Choroid plexus epithelial cell (primary cell): ENCODE data around the gene CALN1.

Experiments used
- DNase-seq: peaks from one replicate; pipeline ENCODE4 v3.0.0-alpha.2; 2010; ENCODE audit warnings: low read depth
- H3K4me3 ChIP-seq: 2 replicates; pipeline ENCODE4 v1.5.1; 2011; ENCODE audit warnings: low read depth, mild to moderate bottlenecking, control low read depth, low read length, moderate library complexity
- TF ChIP-seq, protein P1 (sequence below): conservative IDR thresholded peaks from 2 replicates; pipeline ENCODE4 v1.5.1; 2011; ENCODE audit warnings: low read depth, mild to moderate bottlenecking, control low read depth, inconsistent platforms, low read length, moderate library complexity

CALN1 gene

DNA sequence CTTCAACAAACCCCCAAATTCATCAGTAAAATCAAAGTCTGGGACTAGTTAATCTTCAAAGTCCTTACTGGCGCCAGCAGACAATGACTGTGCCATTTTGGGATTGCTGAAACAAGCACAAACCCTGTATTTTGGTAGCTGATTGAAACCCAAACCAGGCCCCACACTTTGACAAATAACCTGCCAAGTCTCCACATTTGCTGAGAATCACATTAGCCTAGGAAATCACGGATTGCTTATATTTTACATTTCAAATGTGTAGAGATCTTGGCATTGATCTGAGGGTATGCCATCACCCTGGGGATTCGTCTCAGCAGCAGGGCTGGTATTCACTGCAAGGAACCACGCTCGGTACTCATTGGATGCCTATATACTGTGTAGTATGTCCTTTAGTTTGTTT is 501.1 kb downstream of the CALN1 start:
- no peak for DNase-seq
- no peak overlapping the region for H3K4me3 ChIP-seq
- TF ChIP-seq, protein P1, sequence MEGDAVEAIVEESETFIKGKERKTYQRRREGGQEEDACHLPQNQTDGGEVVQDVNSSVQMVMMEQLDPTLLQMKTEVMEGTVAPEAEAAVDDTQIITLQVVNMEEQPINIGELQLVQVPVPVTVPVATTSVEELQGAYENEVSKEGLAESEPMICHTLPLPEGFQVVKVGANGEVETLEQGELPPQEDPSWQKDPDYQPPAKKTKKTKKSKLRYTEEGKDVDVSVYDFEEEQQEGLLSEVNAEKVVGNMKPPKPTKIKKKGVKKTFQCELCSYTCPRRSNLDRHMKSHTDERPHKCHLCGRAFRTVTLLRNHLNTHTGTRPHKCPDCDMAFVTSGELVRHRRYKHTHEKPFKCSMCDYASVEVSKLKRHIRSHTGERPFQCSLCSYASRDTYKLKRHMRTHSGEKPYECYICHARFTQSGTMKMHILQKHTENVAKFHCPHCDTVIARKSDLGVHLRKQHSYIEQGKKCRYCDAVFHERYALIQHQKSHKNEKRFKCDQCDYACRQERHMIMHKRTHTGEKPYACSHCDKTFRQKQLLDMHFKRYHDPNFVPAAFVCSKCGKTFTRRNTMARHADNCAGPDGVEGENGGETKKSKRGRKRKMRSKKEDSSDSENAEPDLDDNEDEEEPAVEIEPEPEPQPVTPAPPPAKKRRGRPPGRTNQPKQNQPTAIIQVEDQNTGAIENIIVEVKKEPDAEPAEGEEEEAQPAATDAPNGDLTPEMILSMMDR, result no peak

DNA sequence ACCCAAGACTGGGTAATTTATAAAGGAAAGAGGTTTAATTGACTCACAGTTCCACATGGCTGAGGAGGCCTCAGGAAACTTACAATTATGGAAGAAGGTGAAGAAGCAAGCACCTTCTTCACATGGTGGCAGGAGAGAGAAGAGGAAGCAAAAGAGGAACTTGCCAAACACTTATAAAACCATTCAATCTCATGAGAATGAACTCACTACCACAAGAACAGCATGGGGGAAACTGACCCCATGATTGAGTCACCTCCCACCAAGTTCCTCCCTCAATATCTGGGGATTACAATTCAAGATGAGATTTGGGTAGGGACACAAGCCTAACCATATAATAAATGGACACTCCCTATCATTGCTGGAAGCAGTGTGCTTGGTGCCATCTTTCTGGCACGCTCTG is 506.3 kb downstream of the CALN1 start:
- DNase-seq, result no peak
- TF ChIP-seq, protein P1, result no peak
- H3K4me3 ChIP-seq, result no peak overlapping the region

DNA sequence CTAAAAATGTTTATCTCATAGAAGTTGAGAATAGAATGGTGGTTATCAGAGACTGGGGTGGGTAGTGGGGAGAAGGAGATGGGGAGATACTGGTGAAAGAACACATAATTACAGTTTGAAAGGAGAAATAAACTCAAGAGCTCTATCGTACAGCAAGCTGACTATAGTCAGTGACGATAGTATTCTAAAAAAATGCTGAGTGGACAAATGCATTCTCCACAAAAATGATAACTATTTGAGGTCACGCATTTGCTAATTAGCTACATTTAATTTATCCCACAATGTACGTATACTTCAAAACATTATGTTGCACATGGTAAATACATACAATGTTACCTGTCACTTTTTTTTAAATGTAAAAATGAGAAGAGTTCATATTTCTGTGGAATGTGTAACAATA is 507.7 kb downstream of the CALN1 start:
- TF ChIP-seq, protein P1, result no peak
- no peak for DNase-seq
- no peak overlapping the region for H3K4me3 ChIP-seq

DNA sequence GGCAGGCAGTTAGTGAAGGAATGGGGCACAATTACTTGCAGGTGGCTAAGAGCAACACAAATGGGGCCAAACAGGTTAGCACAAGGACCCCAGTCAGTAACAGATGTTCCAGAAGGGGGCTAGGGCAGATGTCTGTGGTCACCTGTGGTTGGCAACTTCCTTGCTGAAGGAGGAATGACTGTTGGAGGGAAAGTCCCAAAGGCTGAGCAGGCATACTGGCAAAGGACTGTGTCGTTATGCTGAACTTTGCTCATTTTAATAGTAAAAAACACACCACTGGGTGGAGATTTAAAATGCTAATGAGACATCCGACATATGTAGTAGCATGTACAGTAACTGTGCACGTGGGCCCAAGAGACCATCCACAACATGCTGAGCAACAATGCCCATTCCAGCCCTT is 511.6 kb downstream of the CALN1 start:
- H3K4me3 ChIP-seq, result no peak overlapping the region
- TF ChIP-seq, protein P1, result no peak
- DNase-seq, result no peak

DNA sequence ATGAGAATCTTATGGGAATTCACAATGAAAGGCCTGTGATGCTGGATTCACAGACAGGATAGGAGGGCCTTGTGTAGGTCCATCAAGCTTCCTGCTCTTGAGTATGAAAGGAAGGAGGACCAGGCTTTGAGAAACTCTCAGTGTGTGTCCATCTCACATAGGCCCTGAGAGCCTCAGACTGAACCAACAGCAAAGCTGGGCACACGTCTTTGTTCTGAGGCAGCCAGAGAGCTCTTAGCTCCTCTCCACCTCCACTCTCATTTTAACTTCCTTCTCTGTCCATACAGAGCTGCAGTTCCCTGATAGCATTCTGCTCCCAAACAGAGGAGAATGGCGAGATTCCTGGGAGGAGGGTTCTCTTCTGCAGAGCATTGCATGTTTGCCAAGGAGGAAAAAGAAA is 515.6 kb downstream of the CALN1 start:
- no peak overlapping the region for H3K4me3 ChIP-seq
- no peak for DNase-seq
- TF ChIP-seq, protein P1, result no peak

DNA sequence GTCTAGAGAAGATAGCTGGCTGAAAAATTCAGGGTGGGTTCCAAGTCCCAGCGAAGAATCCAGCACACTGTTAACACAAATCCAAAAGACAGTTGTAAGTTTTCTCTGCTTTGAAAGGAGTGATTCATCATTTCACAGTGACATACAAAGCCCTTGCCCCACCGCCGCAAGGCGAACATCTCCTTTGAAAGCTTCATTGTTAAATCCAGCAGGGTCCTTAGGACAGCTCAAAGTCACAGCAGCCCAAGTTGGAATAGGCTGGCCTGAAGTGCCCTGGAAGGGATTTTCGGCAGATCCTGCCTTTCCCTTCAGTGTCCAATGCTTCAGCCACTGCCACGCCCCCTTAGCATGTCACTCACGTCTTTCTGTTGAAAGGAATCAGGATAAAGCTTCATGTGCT is 526.1 kb downstream of the CALN1 start:
- no peak for DNase-seq
- no peak overlapping the region for H3K4me3 ChIP-seq
- TF ChIP-seq, protein P1, result no peak

DNA sequence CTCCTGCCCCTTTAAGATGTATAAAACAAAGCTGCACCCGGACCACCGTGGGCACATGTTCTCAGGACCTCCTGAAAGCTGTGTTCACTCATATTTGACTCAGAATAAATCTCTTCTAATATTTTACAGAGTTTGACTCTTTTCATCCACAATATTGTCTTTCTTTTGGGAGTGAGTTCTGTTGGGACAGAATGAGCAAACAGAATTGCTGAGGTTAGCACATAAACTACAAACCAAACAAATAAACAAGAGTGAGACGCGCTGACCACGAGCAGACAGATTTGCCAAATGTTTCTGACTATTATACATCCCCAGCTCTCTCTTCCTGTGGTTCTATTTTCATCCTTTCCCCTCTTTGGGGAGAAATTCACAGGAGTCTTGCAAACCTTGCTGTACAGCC is 526.7 kb downstream of the CALN1 start:
- no peak overlapping the region for H3K4me3 ChIP-seq
- DNase-seq, result no peak
- TF ChIP-seq, protein P1, result no peak
